Adrenal gland (tissue), 12 donors: ENCODE measurements around the gene PTTG1IP. TPM values are rescaled to one million over a fixed set of nuclear protein-coding genes. Genes with fewer than 3 reads are reported as not detected.

Experiments used
- DNase-seq, 7 donors: peaks; one replicate each; pipeline ENCODE4 v3.0.0-alpha.2; 2019 to 2020
- H3K27ac ChIP-seq, 5 donors: fragments of 200-600 bp; sonication (generic) in 4 of 5; 1 replicate in 3 of 5; 2 replicates in 2 of 5; pipeline versions ENCODE4 v1.5.1 to v1.8.0; 2016 to 2020; ENCODE audit warnings: mild to moderate bottlenecking in 1 of 5
- H3K27me3 ChIP-seq: fragments of 200-600 bp; 2 replicates; pipeline ENCODE4 v1.8.0; 2021
- H3K36me3 ChIP-seq, 2 donors: fragments of 200-600 bp; replicated peaks in 1 of 2; 1 replicate in 1 of 2; 2 replicates in 1 of 2; pipeline versions ENCODE4 v1.5.1 to v1.8.0; 2018 to 2022
- H3K4me1 ChIP-seq, 2 donors: fragments of 200-600 bp; replicated peaks in 1 of 2; 1 replicate in 1 of 2; 2 replicates in 1 of 2; pipeline versions ENCODE4 v1.5.1 to v1.8.0; 2018 to 2021
- H3K4me3 ChIP-seq, 4 donors: fragments of 200-600 bp; sonication (generic) in 3 of 4; one replicate each; pipeline ENCODE4 v1.5.1; 2016 to 2018
- H3K9me3 ChIP-seq, 3 donors: fragments of 200-600 bp; sonication (generic) in 1 of 3; replicated peaks in 1 of 3; 1 replicate in 2 of 3; 2 replicates in 1 of 3; pipeline versions ENCODE4 v1.5.1 to v1.8.0; 2016 to 2021
- POLR2A ChIP-seq, 2 donors: fragments of 450-650 bp; IDR thresholded peaks; one replicate each; pipeline ENCODE4 v1.6.1; 2017; ENCODE audit warnings: antibody characterized with exemption in 2 of 2, mild to moderate bottlenecking in 2 of 2, moderate library complexity in 1 of 2
- WGBS, 4 donors: extraction: QIAGEN DNeasy Blood & Tissue Kit in 2 of 4; methylation state at CpG; one replicate each; pipeline versions ENCODE4 v1.1.5 to v1.1.7; 2013 to 2017; 5-methylcytosine and 5-hydroxymethylcytosine counted together
- intact Hi-C, 2 donors: fragments of 100-400 bp; cut with DNase I; formaldehyde crosslinking; loops; one replicate each; pipeline versions ENCODE4 v1.14.1 to v1.15.0; 2022 to 2023
- polyA plus RNA-seq, 3 donors: library from polyadenylated mRNA; stranded (reverse); fragments of 200-250 nt in 2 of 3; fragments of 350-450 nt in 1 of 3; fragmentation: Illumina TruSeq in 1 of 3; extraction: RNeasy Lipid Tissue Mini Kit (QIAGEN cat#74804) in 1 of 3; gene quantifications; one replicate each; pipeline ENCODE4 v1.2.3, GENCODE V29; 2013 to 2014
- total RNA-seq, 9 donors: library from RNA; depleted of rRNA in 4 of 9; stranded (reverse); fragments of >200 nt in 4 of 9; fragments of 120-200 nt in 1 of 9; fragmentation: NEBNext Ultra II Directional in 1 of 9; extraction: Animal tissue kit (Norgen Biotek cat#: 25700) in 1 of 9; gene quantifications; one replicate each; pipeline versions ENCODE4 v1.1.0 to v1.2.4, GENCODE V29; 2013 to 2023
- TF ChIP-seq, protein P1 (sequence below), 6 experiments: fragments of 450-650 bp in 4 of 6; fragments of 200-600 bp in 2 of 6; sonication (generic) in 1 of 6; IDR thresholded peaks; 1 replicate in 5 of 6; 2 replicates in 1 of 6; pipeline versions ENCODE4 v1.5.1 to v1.8.0; 2016 to 2021; ENCODE audit warnings: antibody characterized with exemption in 6 of 6, mild to moderate bottlenecking in 2 of 6, moderate library complexity in 1 of 6
- donor health status: healthy with polysubstance abuse.
- donor health status: Bipolar disorder and iron deficiency.
- donor health status: DM: yes; HTN: yes; CAD: no.
- donor health status: DM: no; HTN: no; CAD: no.
- donor health status: DM: no; HTN: no; CAD: no.
- donor health status: DM: yes; HTN: yes; CAD: no.

PTTG1IP gene
- total and polyA plus RNA-seq, 12 donors, result 110 to 467 (median 215) TPM

DNA sequence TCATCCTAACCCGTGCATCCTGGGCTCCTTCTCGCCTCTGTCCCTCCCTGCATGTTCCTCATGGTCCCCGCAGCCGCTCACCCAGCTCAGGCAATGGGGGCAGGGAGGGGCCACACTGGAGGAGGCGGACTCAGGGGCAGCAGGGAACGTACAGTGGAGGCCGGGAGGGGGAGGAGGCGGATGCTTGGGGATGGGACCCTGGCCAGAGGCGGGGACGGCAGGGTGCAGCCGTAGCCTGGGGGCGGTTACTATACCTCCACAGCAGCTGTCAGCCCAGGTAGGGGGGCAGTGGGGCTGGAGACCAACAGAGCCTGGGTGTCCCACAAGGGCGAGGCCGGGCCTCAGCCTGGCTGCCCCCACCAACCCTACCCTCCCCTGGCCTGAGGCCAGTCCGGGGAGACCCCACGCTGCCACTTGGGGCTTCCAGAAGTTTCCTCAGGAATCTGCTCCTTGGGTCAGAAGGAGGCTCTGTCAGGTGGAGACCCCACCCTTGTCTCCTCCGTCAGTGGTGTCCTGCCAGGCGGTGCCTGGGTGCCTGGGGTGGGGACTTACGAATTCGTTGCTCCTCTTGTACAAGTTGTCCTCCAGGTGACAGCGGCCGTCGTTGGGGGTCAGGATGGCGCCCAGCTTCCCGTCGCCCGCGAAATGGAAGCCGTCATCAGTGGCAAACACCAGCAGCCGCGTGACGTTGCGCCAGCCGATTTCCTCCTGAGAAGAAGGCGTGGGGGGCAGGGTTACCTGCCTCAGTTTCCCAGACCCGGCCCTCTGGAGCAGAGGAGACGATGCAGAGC, 26.5 kb upstream of the PTTG1IP start:
- no peaks in the 10 kb centered on the region for H3K4me1 ChIP-seq
- no peaks in the 10 kb centered on the region for H3K9me3 ChIP-seq
- H3K36me3 ChIP-seq, result peaks cover 0 to 8% of the 10 kb centered on the region in 2 donors
- H3K27ac ChIP-seq, result no peak overlapping the region
- H3K27me3 ChIP-seq, result peaks cover 4% of the 10 kb centered on the region
- no peak for DNase-seq
- 67 to 86% (median 80%) methylated on average over 19 to 37 of the region's 37 CpGs for WGBS, 4 donors
- no peak for TF ChIP-seq POLR2A (IDR thresholded peaks at IDR 0.05)
- TF ChIP-seq, protein P1, sequence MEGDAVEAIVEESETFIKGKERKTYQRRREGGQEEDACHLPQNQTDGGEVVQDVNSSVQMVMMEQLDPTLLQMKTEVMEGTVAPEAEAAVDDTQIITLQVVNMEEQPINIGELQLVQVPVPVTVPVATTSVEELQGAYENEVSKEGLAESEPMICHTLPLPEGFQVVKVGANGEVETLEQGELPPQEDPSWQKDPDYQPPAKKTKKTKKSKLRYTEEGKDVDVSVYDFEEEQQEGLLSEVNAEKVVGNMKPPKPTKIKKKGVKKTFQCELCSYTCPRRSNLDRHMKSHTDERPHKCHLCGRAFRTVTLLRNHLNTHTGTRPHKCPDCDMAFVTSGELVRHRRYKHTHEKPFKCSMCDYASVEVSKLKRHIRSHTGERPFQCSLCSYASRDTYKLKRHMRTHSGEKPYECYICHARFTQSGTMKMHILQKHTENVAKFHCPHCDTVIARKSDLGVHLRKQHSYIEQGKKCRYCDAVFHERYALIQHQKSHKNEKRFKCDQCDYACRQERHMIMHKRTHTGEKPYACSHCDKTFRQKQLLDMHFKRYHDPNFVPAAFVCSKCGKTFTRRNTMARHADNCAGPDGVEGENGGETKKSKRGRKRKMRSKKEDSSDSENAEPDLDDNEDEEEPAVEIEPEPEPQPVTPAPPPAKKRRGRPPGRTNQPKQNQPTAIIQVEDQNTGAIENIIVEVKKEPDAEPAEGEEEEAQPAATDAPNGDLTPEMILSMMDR (IDR thresholded peaks at IDR 0.05), result no peak
- no peak overlapping the region for H3K4me3 ChIP-seq
- intact Hi-C loops, result loop anchor here in 1 of 2 donors (5.0 kb wide), 1 partner anchor 32 kb away; no protein-coding TSS in a partner anchor

GRCh38 chr21:44898851-44899767, 25.6 kb upstream of the PTTG1IP start:
- no peak overlapping the region for H3K4me3 ChIP-seq
- 78 to 83% (median 82%) methylated on average over 21 to 49 of the region's 49 CpGs for WGBS, 4 donors
- intact Hi-C loops, result loop anchor here in 1 of 2 donors (5.0 kb wide), 1 partner anchor 33 kb away; no protein-coding TSS in a partner anchor
- H3K27ac ChIP-seq, result no peak overlapping the region
- DNase-seq, result no peak
- no peak for TF ChIP-seq POLR2A (IDR thresholded peaks at IDR 0.05)
- TF ChIP-seq, protein P1 (IDR thresholded peaks at IDR 0.05), result no peak
- no peaks in the 10 kb centered on the region for H3K9me3 ChIP-seq
- H3K36me3 ChIP-seq, result peaks cover 0 to 8% of the 10 kb centered on the region in 2 donors
- no peaks in the 10 kb centered on the region for H3K4me1 ChIP-seq
- H3K27me3 ChIP-seq, result peaks cover 4% of the 10 kb centered on the region

DNA sequence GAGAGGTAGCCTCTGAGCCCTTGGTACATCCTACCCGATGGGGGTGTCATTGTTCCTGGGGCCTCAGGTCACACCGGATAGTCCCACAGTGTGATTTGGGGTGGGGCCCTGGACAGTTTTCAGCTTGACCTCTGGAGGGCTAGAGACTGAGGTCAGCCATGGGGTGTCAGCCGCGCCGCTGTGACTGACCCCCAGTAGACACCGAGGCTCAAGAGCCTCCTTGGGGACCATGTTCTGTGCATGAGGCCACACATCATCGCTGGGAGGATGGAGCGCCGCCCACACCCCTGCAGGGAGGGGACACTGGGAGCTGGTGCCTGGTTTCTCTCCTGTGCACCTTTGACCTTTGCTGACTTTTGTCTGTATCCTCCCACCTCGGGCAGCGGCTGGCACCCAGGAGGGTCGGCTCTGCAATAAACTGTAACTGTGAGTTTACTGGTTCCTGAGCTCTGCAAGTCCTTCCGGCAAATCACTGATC, 24.6 kb upstream of the PTTG1IP start:
- Histone ChIP-seq H3K36me3 (peaks cover 0 to 8% of the 10 kb centered on the region in 2 donors), H3K4me1 (no peaks in the 10 kb centered on the region), H3K27me3 (peaks cover 4% of the 10 kb centered on the region), H3K27ac (no peak overlapping the region), H3K9me3 (no peaks in the 10 kb centered on the region), H3K4me3 (no peak overlapping the region)
- TF ChIP-seq, protein P1 (IDR thresholded peaks at IDR 0.05), result no peak
- TF ChIP-seq POLR2A (IDR thresholded peaks at IDR 0.05), result no peak
- intact Hi-C loops, result loop anchor here in 1 of 2 donors (5.0 kb wide), 1 partner anchor 34 kb away; no protein-coding TSS in a partner anchor
- no peak for DNase-seq
- WGBS, 4 donors, result 64 to 78% (median 73%) methylated on average over 2 to 13 of the region's 13 CpGs
